ENCODE measurements around the gene RASSF5.

- TF ChIP-seq ZNF121 (CRISPR knock-in tag; IDR thresholded peaks at IDR 0.05) (no peak), CAMTA2 (CRISPR knock-in tag; IDR thresholded peaks at IDR 0.05; ENCODE audit: borderline replicate concordance) (no peak), CTCF (CRISPR knock-in tag; IDR thresholded peaks at IDR 0.05) (no peak)
These were observed 12.3 kb upstream of the RASSF5 start for GRCh38 chr1:206495011-206495461.
